Loucy (cell line): ENCODE results near the gene UPP1.

Experiments used
- H2AFZ ChIP-seq: fragments of 200-600 bp; sonication (generic); 2 replicates; pipeline ENCODE4 v1.6.0; 2016; ENCODE audit warnings: antibody characterized with exemption, mild to moderate bottlenecking, low read length, moderate library complexity
- H3F3A ChIP-seq: fragments of 200-600 bp; 2 replicates; pipeline ENCODE4 v1.6.0; 2016; ENCODE audit warnings: antibody characterized with exemption, low read depth, mild to moderate bottlenecking
- H3K27me3 ChIP-seq: fragments of 200-600 bp; sonication (generic); 2 replicates; pipeline ENCODE4 v1.6.1; 2014; ENCODE audit warnings: low read length, mild to moderate bottlenecking; ENCODE audit not compliant: insufficient read depth, poor library complexity, severe bottlenecking
- H3K36me3 ChIP-seq: fragments of 200-600 bp; sonication (generic); 2 replicates; pipeline ENCODE4 v1.6.1; 2016; ENCODE audit warnings: low read length; ENCODE audit not compliant: insufficient read depth
- H3K4me1 ChIP-seq: fragments of 200-600 bp; sonication (generic); 2 replicates; pipeline ENCODE4 v1.5.1; 2014; ENCODE audit warnings: low read length, mild to moderate bottlenecking; ENCODE audit not compliant: insufficient read depth, poor library complexity, severe bottlenecking
- H3K4me2 ChIP-seq: fragments of 200-600 bp; sonication (generic); 2 replicates; pipeline ENCODE4 v1.6.0; 2014; ENCODE audit warnings: antibody characterized with exemption, low read length, low read depth, mild to moderate bottlenecking; ENCODE audit not compliant: poor library complexity, severe bottlenecking
- H3K4me3 ChIP-seq: fragments of 200-600 bp; sonication (generic); 2 replicates; pipeline ENCODE4 v1.5.1; 2014; ENCODE audit warnings: low read length, mild to moderate bottlenecking, mixed read lengths; ENCODE audit not compliant: poor library complexity, severe bottlenecking
- H3K79me2 ChIP-seq: fragments of 200-600 bp; sonication (generic); 2 replicates; pipeline ENCODE4 v1.6.1; 2014; ENCODE audit warnings: low read length; ENCODE audit not compliant: insufficient read depth
- H3K9ac ChIP-seq: fragments of 200-600 bp; sonication (generic); 2 replicates; pipeline ENCODE4 v1.6.0; 2014; ENCODE audit warnings: mild to moderate bottlenecking, low read depth, low read length, moderate library complexity; ENCODE audit not compliant: poor library complexity, severe bottlenecking
- H3K9me2 ChIP-seq: fragments of 200-600 bp; sonication (generic); replicated peaks from 2 replicates; pipeline ENCODE4 v1.6.1; 2016; ENCODE audit warnings: low read depth, low read length, mixed read lengths
- H3K9me3 ChIP-seq: fragments of 200-600 bp; sonication (generic); 2 replicates; pipeline ENCODE4 v1.6.1; 2014; ENCODE audit warnings: mild to moderate bottlenecking, antibody characterized with exemption, low read length, low read depth; ENCODE audit not compliant: insufficient read depth
- H4K20me1 ChIP-seq: fragments of 200-600 bp; sonication (generic); 2 replicates; pipeline ENCODE4 v1.6.0; 2014; ENCODE audit warnings: antibody characterized with exemption, low read length, mild to moderate bottlenecking; ENCODE audit not compliant: insufficient read depth, poor library complexity, severe bottlenecking
- CTCF ChIP-seq: fragments of 200-600 bp; sonication (generic); conservative IDR thresholded peaks from 2 replicates; pipeline ENCODE4 v1.5.1; 2014; ENCODE audit warnings: mild to moderate bottlenecking, antibody characterized with exemption, low read length
- EZH2phosphoT487 ChIP-seq: fragments of 200-600 bp; IDR thresholded peaks from 2 replicates; pipeline ENCODE4 v1.6.1; 2018; ENCODE audit warnings: antibody characterized with exemption, mild to moderate bottlenecking, moderate library complexity, borderline replicate concordance

The UPP1 gene

GRCh38 chr7:48102530-48102929 is 13.5 kb downstream of the UPP1 start:
- no peaks in the 10 kb centered on the region for H3F3A ChIP-seq
- no peak overlapping the region for H3K4me3 ChIP-seq
- H3K9ac ChIP-seq: no peak overlapping the region
- no peaks in the 10 kb centered on the region for H3K36me3 ChIP-seq
- no peaks in the 10 kb centered on the region for H3K4me1 ChIP-seq
- no peaks in the 10 kb centered on the region for H3K9me2 ChIP-seq
- TF ChIP-seq EZH2phosphoT487: no peak
- no peak for TF ChIP-seq CTCF
- H3K79me2 ChIP-seq: no peaks in the 10 kb centered on the region
- no peaks in the 10 kb centered on the region; the same call in 1 of the 2 replicates for H3K9me3 ChIP-seq
- no peaks in the 10 kb centered on the region for H3K27me3 ChIP-seq
- H4K20me1 ChIP-seq: no peaks in the 10 kb centered on the region
- H3K4me2 ChIP-seq: no peak overlapping the region
- H2AFZ ChIP-seq: no peak overlapping the region

- no peaks in the 10 kb centered on the region for H3K36me3 ChIP-seq
- no peaks in the 10 kb centered on the region for H3F3A ChIP-seq
These were observed 16.0 kb downstream of the UPP1 start for GRCh38 chr7:48105045-48105444.

GRCh38 chr7:48106906-48107659 is 18.0 kb downstream of the UPP1 start:
- Histone ChIP-seq H4K20me1 (no peaks in the 10 kb centered on the region), H3K4me2 (no peak overlapping the region), H2AFZ (no peak overlapping the region), H3K4me1 (no peaks in the 10 kb centered on the region), H3K27me3 (no peaks in the 10 kb centered on the region), H3K4me3 (no peak overlapping the region), H3K9me2 (no peaks in the 10 kb centered on the region), H3K9ac (no peak overlapping the region), H3K36me3 (no peaks in the 10 kb centered on the region), H3K9me3 (no peaks in the 10 kb centered on the region; the same call in 1 of the 2 replicates), H3K79me2 (no peaks in the 10 kb centered on the region), H3F3A (no peaks in the 10 kb centered on the region)
- no peak for TF ChIP-seq CTCF
- no peak for TF ChIP-seq EZH2phosphoT487

More at GRCh38 chr7:48105045-48105444, 16.0 kb downstream of the UPP1 start:
- Histone ChIP-seq H3K4me2 (no peak overlapping the region), H3K79me2 (no peaks in the 10 kb centered on the region), H3K4me1 (no peaks in the 10 kb centered on the region), H3K9me2 (no peaks in the 10 kb centered on the region), H3K9ac (no peak overlapping the region), H3K9me3 (no peaks in the 10 kb centered on the region; the same call in 1 of the 2 replicates), H4K20me1 (no peaks in the 10 kb centered on the region), H3K4me3 (no peak overlapping the region), H2AFZ (no peak overlapping the region), H3K27me3 (no peaks in the 10 kb centered on the region)
- no peak for TF ChIP-seq CTCF
- no peak for TF ChIP-seq EZH2phosphoT487
